HG03575 (cell line): ENCODE data around the gene FKBP10.

Experiments used
- ATAC-seq: cut with Tn5 transposase; IDR thresholded peaks from one replicate; pipeline ENCODE4 v1.9.1; 2021; ENCODE audit not compliant: unreplicated experiment, insufficient number of reproducible peaks, low FRiP score; ENCODE audit errors: extremely low read depth

The FKBP10 gene

GRCh38 chr17:41781404-41782110 is 31.2 kb upstream of the FKBP10 start:
- ATAC-seq, result no peak

- ATAC-seq, result no peak
These were observed 30.7 kb upstream of the FKBP10 start for GRCh38 chr17:41782142-41782541.

DNA sequence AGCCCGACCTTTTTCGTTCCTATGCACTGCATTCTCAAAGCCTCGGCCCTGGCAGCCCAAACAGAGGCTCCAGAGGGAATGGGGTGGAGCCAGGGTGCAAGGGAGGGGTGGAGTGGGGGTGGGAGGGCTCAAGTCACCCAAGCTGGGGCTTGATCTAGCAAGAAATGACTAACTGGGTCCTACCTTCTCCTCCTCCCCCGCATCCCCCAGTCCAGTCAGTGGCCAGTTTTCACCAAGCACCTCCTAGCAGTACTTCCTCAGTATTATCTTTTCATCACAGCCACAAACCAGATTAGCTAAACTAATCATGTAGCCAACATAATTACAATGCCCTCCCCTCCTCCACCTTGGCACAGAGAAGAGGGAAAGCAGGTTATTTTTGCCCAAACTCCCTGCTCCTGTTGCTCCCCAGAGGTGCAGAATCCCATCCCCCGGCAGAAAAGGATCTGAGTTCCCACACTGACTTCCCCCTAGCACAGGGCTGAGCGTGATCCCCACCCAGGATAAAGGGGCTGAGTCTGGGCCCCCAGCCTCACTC is 28.5 kb upstream of the FKBP10 start:
- ATAC-seq, result no peak

DNA sequence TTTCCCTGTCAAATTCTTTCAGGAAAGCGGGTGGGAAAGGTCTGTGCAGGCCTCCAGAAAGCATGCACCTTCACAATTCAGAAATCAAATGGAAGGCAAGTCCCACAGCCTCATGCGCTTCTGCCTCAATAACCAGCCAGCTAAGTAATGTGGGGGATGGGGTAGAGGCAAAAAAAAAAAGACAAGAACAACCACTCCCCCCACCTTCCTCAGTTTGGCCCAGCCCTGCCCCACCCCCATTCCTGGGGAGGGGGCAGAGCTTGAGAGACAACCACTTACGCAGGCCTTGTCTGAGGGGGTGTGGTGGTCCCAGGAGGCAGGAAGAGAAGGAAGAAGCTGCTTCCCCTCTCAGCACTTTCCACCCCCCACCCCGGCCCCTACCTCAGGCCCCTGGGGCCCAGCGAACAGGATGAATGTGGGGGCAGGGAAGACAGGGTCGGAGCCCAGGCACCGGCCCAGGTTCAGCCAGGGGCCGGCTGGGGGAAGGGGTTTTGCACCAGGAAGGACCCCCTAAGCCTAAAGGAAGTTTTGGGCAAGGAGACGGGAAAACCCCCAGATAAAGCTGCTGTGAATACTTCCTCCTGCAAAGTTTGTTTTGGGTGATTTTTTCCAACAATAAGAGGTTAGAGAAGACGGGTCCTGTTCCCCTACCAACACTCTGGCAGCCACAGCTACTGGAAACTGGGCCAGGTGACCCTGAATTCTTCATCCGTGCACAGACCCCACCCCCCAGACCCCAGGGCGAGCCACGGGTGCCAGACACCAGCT is 27.5 kb upstream of the FKBP10 start:
- no peak for ATAC-seq

- ATAC-seq, result no peak
These were observed 27.0 kb upstream of the FKBP10 start for GRCh38 chr17:41785859-41786226.

- no peak for ATAC-seq
These were observed 26.4 kb upstream of the FKBP10 start, which contains the start of gene JUP for GRCh38 chr17:41786227-41787020. TSS of gene JUP (minus strand) at chr17:41786711. CDS start at chr17:41771854, 14,857 bp downstream.

DNA sequence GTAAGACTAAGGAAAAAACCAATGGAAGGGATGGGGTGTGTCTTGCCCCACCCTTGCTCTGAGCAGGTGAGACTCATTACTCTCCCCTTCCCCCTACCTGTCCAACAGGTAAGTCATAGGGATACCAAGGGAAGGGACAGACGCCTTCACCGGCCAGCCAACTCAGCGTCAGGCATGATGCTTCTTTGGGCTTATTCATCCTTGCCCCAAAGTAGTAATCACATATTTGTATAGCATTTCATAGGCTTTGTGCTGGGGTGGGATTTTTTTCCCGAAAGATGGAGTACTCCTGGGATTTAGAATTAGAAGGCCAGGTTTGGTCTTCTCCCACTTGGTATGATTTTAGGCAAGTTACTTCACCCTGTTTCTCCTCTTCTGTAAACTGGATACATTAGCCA is 25.8 kb upstream of the FKBP10 start:
- ATAC-seq, result no peak

- ATAC-seq, result no peak
These were observed 19.7 kb upstream of the FKBP10 start for GRCh38 chr17:41792845-41793783.

DNA sequence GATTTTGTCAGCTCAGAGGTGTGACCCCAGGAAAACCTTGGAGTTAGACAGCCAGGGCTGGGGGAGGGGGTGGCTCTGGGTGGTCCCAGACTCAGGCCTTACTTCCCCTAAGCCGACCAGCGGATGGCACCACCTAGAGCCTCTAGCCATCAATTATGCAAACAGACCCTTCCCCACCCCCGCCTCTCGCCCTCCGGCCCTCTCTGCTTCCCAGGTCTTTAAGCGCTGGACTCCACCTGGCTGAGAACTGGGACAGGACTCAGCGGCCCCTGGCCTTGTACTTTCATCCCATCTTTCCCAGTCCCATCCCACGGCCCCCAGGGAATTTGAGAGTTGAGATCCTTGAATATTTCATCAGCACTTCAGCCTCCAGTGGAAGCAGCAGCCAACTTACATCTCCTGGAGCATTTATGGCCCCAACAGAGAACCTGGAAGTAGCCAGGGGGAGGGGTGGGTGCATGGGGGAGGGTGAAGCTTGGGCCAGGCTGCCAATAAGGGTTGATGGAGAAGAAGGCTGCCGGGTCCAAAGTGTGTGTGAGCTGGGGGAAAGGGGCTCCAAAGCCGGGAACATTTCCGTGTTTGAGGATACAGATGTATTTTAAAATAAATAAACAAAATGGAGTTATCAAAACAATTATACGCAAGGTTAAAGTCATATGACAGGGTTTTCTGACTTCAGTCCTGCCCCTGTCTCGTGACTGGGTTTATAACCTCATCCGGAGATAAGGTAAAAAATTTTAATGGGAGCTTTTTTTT is 18.8 kb upstream of the FKBP10 start:
- ATAC-seq, result no peak

DNA sequence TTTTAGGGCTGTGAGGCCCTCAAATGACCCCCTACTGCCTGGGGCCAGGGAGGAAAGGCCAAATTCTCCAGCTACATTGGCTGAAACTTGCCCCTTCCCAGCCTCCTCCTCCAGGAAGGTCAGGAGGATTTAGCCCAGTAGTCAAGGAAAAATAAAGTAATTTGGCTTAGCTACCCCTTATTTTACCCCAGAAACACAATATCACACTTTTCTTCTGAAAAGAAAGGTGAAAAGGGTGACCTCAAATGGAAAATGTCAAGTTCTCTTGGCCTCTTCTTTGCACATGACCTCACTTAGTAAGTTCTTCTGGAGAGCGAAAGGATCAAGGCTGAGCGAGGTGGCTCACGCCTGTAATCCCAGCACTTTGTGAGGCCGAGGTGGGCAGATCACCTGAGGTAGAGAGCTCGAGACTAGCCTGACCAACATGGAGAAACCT is 18.2 kb upstream of the FKBP10 start:
- no peak for ATAC-seq

DNA sequence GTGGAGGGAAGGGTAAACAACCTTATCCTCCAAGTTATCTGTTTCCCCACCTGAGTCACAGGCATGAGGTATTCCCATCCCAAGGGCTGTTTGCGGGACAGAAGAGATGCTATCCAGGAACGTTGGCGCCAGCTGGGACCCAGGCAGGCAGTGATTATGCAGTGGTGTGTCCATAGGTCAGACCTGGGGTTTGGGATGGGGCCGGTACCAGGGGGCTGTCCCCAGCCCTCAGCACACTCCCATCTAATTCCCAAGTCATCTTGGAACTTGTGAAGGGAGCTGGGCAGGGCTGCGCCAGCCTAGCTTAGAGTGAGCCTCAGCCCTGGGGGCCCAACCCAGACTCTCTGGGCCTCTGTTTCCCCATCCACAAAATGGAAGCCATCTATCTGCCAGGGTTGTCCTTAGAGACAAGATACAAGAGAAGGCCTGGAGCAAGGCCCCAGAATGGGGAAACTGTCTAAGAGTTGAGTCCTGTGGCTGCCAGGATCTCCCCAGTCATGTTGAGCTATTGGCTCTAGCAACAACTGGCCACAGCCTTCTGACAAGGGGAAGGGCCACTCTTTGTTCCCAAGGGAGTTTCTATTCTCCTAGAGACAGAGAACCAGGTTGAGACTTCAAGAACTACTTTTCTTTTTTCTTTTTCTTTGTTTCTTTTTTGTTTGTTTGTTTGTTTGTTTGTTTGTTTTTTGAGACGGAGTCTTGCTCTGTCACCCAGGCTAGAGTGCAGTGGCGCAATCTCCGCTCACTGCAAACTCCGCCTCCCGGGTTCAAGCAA is 16.5 kb upstream of the FKBP10 start:
- no peak for ATAC-seq

- no peak for ATAC-seq
These were observed 15.4 kb upstream of the FKBP10 start for GRCh38 chr17:41797377-41797776.

- ATAC-seq, result no peak
These were observed 13.4 kb upstream of the FKBP10 start for GRCh38 chr17:41799366-41799765.

GRCh38 chr17:41800601-41801373 is 12.0 kb upstream of the FKBP10 start:
- ATAC-seq, result no peak

- no peak for ATAC-seq
These were observed 11.2 kb upstream of the FKBP10 start for GRCh38 chr17:41801374-41802271.
